DOHH2 (cell line): ENCODE data around the gene WWTR1.

Experiments used
- H3F3A ChIP-seq: fragments of 200-600 bp; sonication (generic), shearing (Covaris generic); 2 replicates; pipeline ENCODE4 v1.6.0; 2016; ENCODE audit warnings: antibody characterized with exemption, mild to moderate bottlenecking; ENCODE audit not compliant: control insufficient read depth, insufficient read depth
- H3K27ac ChIP-seq: fragments of 200-600 bp; sonication (generic); 2 replicates; pipeline ENCODE4 v1.5.1; 2014; ENCODE audit warnings: low read depth, mild to moderate bottlenecking, low read length, moderate library complexity
- H3K27me3 ChIP-seq: fragments of 200-600 bp; sonication (generic); 2 replicates; pipeline ENCODE4 v1.6.1; 2014; ENCODE audit warnings: mild to moderate bottlenecking, low read length, mixed read lengths; ENCODE audit not compliant: control insufficient read depth
- H3K36me3 ChIP-seq: fragments of 200-600 bp; sonication (generic); 2 replicates; pipeline ENCODE4 v1.6.1; 2014; ENCODE audit warnings: mild to moderate bottlenecking, low read length, moderate library complexity, mixed read lengths; ENCODE audit not compliant: control insufficient read depth
- H3K4me1 ChIP-seq: fragments of 200-600 bp; sonication (generic); 2 replicates; pipeline ENCODE4 v1.6.1; 2014; ENCODE audit warnings: mild to moderate bottlenecking, low read length, mixed read lengths; ENCODE audit not compliant: control insufficient read depth
- H3K4me2 ChIP-seq: fragments of 200-600 bp; sonication (generic); 2 replicates; pipeline ENCODE4 v1.6.0; 2014; ENCODE audit warnings: mild to moderate bottlenecking, low read length, moderate library complexity
- H3K4me3 ChIP-seq: fragments of 200-600 bp; sonication (generic); 2 replicates; pipeline ENCODE4 v1.5.1; 2014; ENCODE audit warnings: mild to moderate bottlenecking, low read length, mixed read lengths
- H3K79me2 ChIP-seq: fragments of 200-600 bp; sonication (generic); 2 replicates; pipeline ENCODE4 v1.6.1; 2014; ENCODE audit warnings: mild to moderate bottlenecking, low read length, mixed read lengths; ENCODE audit not compliant: control insufficient read depth
- H3K9me2 ChIP-seq: fragments of 200-600 bp; sonication (generic); replicated peaks from 2 replicates; pipeline ENCODE4 v1.6.1; 2014; ENCODE audit warnings: mild to moderate bottlenecking, low read length, mixed read lengths; ENCODE audit not compliant: control insufficient read depth
- H3K9me3 ChIP-seq: fragments of 200-600 bp; sonication (generic); 2 replicates; pipeline ENCODE4 v1.6.1; 2014; ENCODE audit warnings: antibody characterized with exemption, low read length, mixed read lengths; ENCODE audit not compliant: control insufficient read depth, insufficient read depth
- H4K20me1 ChIP-seq: fragments of 200-600 bp; sonication (generic); 2 replicates; pipeline ENCODE4 v1.6.0; 2014; ENCODE audit warnings: low read depth, mild to moderate bottlenecking, antibody characterized with exemption, low read length, moderate library complexity; ENCODE audit not compliant: control insufficient read depth, insufficient read depth
- CTCF ChIP-seq: fragments of 200-600 bp; sonication (generic); IDR thresholded peaks from one replicate; pipeline ENCODE4 v1.5.1; 2014; ENCODE audit warnings: antibody characterized with exemption, mild to moderate bottlenecking, low read depth, low read length; ENCODE audit not compliant: poor library complexity, severe bottlenecking
- EZH2phosphoT487 ChIP-seq: fragments of 200-600 bp; sonication (generic); IDR thresholded peaks from 2 replicates; pipeline ENCODE4 v1.6.1; 2017; ENCODE audit warnings: borderline replicate concordance, mild to moderate bottlenecking, antibody characterized with exemption, low read length, moderate library complexity, mixed read lengths

WWTR1 gene

GRCh38 chr3:149646181-149646766, 11.6 kb downstream of the WWTR1 start:
- Histone ChIP-seq H3K79me2 (no peaks in the 10 kb centered on the region), H3K36me3 (no peaks in the 10 kb centered on the region), H3K4me2 (no peak overlapping the region), H4K20me1 (no peaks in the 10 kb centered on the region), H3K9me3 (no peaks in the 10 kb centered on the region), H3K4me1 (no peaks in the 10 kb centered on the region), H3K9me2 (no peaks in the 10 kb centered on the region), H3K4me3 (no peak overlapping the region), H3K27me3 (no peaks in the 10 kb centered on the region), H3K27ac (no peak overlapping the region), H3F3A (no peaks in the 10 kb centered on the region)
- TF ChIP-seq CTCF (no peak), EZH2phosphoT487 (no peak)

GRCh38 chr3:149643963-149644362, 13.9 kb downstream of the WWTR1 start:
- H3K9me2 ChIP-seq, result no peaks in the 10 kb centered on the region
- H3K4me1 ChIP-seq, result no peaks in the 10 kb centered on the region
- no peak overlapping the region for H3K4me2 ChIP-seq
- H3K9me3 ChIP-seq, result no peaks in the 10 kb centered on the region
- H4K20me1 ChIP-seq, result no peaks in the 10 kb centered on the region
- no peaks in the 10 kb centered on the region for H3K36me3 ChIP-seq
- no peaks in the 10 kb centered on the region for H3K79me2 ChIP-seq
- no peaks in the 10 kb centered on the region for H3K27me3 ChIP-seq
- H3F3A ChIP-seq, result no peaks in the 10 kb centered on the region
- TF ChIP-seq CTCF (no peak), EZH2phosphoT487 (no peak)
- no peak overlapping the region for H3K4me3 ChIP-seq
- no peak overlapping the region for H3K27ac ChIP-seq

GRCh38 chr3:149643482-149643798, 14.4 kb downstream of the WWTR1 start:
- no peak for TF ChIP-seq EZH2phosphoT487
- no peak for TF ChIP-seq CTCF
- Histone ChIP-seq H3K79me2 (no peaks in the 10 kb centered on the region), H3K27me3 (no peaks in the 10 kb centered on the region), H3F3A (no peaks in the 10 kb centered on the region), H3K4me3 (no peak overlapping the region), H3K27ac (no peak overlapping the region), H3K4me1 (no peaks in the 10 kb centered on the region), H4K20me1 (no peaks in the 10 kb centered on the region), H3K9me2 (no peaks in the 10 kb centered on the region), H3K36me3 (no peaks in the 10 kb centered on the region), H3K9me3 (no peaks in the 10 kb centered on the region), H3K4me2 (no peak overlapping the region)
